Erythroblast (primary cell): ENCODE data around the gene R3HDM2.

ENCODE experiments used
- GATA1 ChIP-seq: IDR thresholded peaks from 2 replicates; pipeline ENCODE4 v1.6.1; 2011; ENCODE audit warnings: low read depth, mild to moderate bottlenecking, control low read depth, low read length, moderate library complexity
- POLR2A ChIP-seq: IDR thresholded peaks from 2 replicates; pipeline ENCODE4 v1.6.1; 2011; ENCODE audit warnings: mild to moderate bottlenecking, low read length

DNA sequence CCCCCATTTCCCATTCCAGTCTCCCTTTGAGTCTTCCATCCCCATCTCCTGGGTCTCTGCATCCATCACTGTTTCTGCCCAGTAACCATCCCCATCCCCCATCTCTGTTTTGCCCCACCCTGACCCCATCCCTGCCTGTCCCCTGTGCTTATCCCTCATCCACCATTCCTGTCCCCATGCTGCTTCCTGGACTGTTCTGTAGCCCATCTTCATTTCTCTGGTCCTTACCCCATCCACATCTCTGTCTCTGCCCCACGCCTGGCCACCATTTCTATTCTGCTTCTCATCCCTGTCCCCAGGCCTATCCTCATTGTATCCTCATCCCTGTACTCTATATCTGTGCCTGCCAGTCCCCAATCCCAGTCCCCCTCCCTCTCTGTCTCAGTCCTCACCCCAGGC, 210.1 kb downstream of the R3HDM2 start:
- TF ChIP-seq POLR2A (no peak), GATA1 (no peak)
